OCI-LY3 (cell line): Measurements from ENCODE around the gene KIF20B.

Source experiments
- H2AFZ ChIP-seq: fragments of 200-600, 300-600 bp; shearing (Covaris generic); 2 replicates; pipeline ENCODE4 v1.6.0; 2014; ENCODE audit warnings: antibody characterized with exemption, low read depth, low read length
- H3K27ac ChIP-seq: fragments of 200-600, 300-600 bp; sonication (generic); 2 replicates; pipeline ENCODE4 v1.5.1; 2014; ENCODE audit warnings: mild to moderate bottlenecking, low read length, moderate library complexity, mixed read lengths
- H3K27me3 ChIP-seq: fragments of 200-600, 300-600 bp; sonication (generic); 2 replicates; pipeline ENCODE4 v1.6.1; 2014; ENCODE audit warnings: low read depth, low read length, mixed read lengths
- H3K36me3 ChIP-seq: fragments of 200-600, 300-600 bp; sonication (generic); replicated peaks from 2 replicates; pipeline ENCODE3; 2014; ENCODE audit warnings: low read depth, low read length, mixed read lengths
- H3K4me1 ChIP-seq: fragments of 300-600, 200-600 bp; sonication (generic); 2 replicates; pipeline ENCODE4 v1.6.1; 2014; ENCODE audit warnings: low read length, mixed read lengths
- H3K4me2 ChIP-seq: fragments of 200-600, 300-600 bp; sonication (generic); 2 replicates; pipeline ENCODE4 v1.6.1; 2014; ENCODE audit warnings: low read length, mixed read lengths
- H3K4me3 ChIP-seq: fragments of 300-600, 200-600 bp; sonication (generic); 2 replicates; pipeline ENCODE4 v1.5.1; 2014; ENCODE audit warnings: antibody characterized with exemption, mild to moderate bottlenecking, low read length, moderate library complexity
- H3K79me2 ChIP-seq: fragments of 300-600, 200-600 bp; shearing (Covaris generic); 2 replicates; pipeline ENCODE4 v1.6.1; 2014; ENCODE audit warnings: mild to moderate bottlenecking, low read length, mixed read lengths
- H3K9ac ChIP-seq: fragments of 300-600, 200-600 bp; shearing (Covaris generic); 2 replicates; pipeline ENCODE4 v1.6.0; 2014; ENCODE audit warnings: mild to moderate bottlenecking, low read length, moderate library complexity
- H3K9me3 ChIP-seq: fragments of 200-600, 300-600 bp; shearing (Covaris generic); 2 replicates; pipeline ENCODE4 v1.6.1; 2014; ENCODE audit warnings: low read length, mixed read lengths; ENCODE audit not compliant: insufficient read depth
- H4K20me1 ChIP-seq: fragments of 200-600, 300-600 bp; sonication (generic); 2 replicates; pipeline ENCODE4 v1.6.1; 2016; ENCODE audit warnings: low read length, mixed read lengths; ENCODE audit not compliant: insufficient read depth
- EZH2phosphoT487 ChIP-seq: fragments of 200-600 bp; shearing (Covaris generic); IDR thresholded peaks from 2 replicates; pipeline ENCODE4 v1.6.1; 2018; ENCODE audit warnings: antibody characterized with exemption, mixed run types, low read depth
- TF ChIP-seq, protein P1 (sequence below): fragments of 200-600, 300-600 bp; sonication (generic); IDR thresholded peaks from 2 replicates; pipeline ENCODE4 v1.5.1; 2014; ENCODE audit warnings: antibody characterized with exemption, low read length, low read depth

KIF20B gene

DNA sequence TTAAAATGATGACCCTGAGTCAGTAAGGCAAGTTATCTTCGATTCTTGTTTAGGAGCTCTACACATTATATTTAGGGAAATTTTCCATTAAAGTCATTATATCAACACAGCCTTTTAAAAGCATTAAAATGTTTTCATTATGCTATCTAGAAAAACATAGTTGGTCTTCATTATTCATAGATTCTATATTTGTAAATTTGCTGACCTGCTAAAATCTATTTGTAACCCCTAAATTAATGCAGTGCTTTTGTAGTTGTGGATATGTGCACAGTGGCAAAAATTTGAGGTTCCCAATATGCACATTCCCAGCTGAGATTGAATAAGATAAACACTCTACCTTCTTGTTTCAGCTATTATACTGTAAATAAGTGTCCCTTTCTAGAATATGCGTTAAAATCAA lies 81.1 kb downstream of the KIF20B start:
- no peak overlapping the region for H2AFZ ChIP-seq
- H3K4me3 ChIP-seq: no peak overlapping the region
- no peaks in the 10 kb centered on the region for H4K20me1 ChIP-seq
- no peaks in the 10 kb centered on the region for H3K79me2 ChIP-seq
- H3K36me3 ChIP-seq: peaks cover 4% of the 10 kb centered on the region
- TF ChIP-seq, protein P1, sequence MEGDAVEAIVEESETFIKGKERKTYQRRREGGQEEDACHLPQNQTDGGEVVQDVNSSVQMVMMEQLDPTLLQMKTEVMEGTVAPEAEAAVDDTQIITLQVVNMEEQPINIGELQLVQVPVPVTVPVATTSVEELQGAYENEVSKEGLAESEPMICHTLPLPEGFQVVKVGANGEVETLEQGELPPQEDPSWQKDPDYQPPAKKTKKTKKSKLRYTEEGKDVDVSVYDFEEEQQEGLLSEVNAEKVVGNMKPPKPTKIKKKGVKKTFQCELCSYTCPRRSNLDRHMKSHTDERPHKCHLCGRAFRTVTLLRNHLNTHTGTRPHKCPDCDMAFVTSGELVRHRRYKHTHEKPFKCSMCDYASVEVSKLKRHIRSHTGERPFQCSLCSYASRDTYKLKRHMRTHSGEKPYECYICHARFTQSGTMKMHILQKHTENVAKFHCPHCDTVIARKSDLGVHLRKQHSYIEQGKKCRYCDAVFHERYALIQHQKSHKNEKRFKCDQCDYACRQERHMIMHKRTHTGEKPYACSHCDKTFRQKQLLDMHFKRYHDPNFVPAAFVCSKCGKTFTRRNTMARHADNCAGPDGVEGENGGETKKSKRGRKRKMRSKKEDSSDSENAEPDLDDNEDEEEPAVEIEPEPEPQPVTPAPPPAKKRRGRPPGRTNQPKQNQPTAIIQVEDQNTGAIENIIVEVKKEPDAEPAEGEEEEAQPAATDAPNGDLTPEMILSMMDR: no peak
- TF ChIP-seq EZH2phosphoT487: no peak
- H3K9me3 ChIP-seq: no peaks in the 10 kb centered on the region
- no peaks in the 10 kb centered on the region for H3K27me3 ChIP-seq
- H3K9ac ChIP-seq: no peak overlapping the region
- H3K4me1 ChIP-seq: no peaks in the 10 kb centered on the region
- H3K27ac ChIP-seq: no peak overlapping the region
- H3K4me2 ChIP-seq: no peak overlapping the region

DNA sequence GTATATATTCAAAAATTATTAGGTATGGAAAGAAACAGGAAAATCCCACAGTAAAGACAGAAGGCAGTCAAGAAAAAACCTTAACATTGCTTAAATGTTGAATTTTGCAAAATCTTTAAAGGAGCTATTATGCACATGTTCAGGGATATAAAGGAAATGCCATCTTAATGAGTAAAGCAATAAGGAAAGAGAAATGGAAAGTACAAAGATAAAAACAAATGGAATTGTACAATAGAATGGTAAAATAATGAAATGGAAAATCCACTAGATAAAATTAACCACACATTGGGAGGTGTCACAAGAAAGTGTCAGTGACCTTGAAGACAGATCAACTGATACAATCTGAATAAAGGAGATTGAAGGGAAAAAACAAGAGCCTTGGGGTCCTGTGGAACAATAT lies 82.0 kb downstream of the KIF20B start:
- no peak overlapping the region for H3K4me3 ChIP-seq
- H3K27ac ChIP-seq: no peak overlapping the region
- no peak overlapping the region for H3K9ac ChIP-seq
- no peaks in the 10 kb centered on the region for H3K9me3 ChIP-seq
- no peaks in the 10 kb centered on the region for H3K27me3 ChIP-seq
- peaks cover 4% of the 10 kb centered on the region for H3K36me3 ChIP-seq
- no peaks in the 10 kb centered on the region for H3K4me1 ChIP-seq
- H3K4me2 ChIP-seq: no peak overlapping the region
- H2AFZ ChIP-seq: no peak overlapping the region
- no peaks in the 10 kb centered on the region for H3K79me2 ChIP-seq
- TF ChIP-seq EZH2phosphoT487: no peak
- TF ChIP-seq, protein P1: no peak
- H4K20me1 ChIP-seq: no peaks in the 10 kb centered on the region

DNA sequence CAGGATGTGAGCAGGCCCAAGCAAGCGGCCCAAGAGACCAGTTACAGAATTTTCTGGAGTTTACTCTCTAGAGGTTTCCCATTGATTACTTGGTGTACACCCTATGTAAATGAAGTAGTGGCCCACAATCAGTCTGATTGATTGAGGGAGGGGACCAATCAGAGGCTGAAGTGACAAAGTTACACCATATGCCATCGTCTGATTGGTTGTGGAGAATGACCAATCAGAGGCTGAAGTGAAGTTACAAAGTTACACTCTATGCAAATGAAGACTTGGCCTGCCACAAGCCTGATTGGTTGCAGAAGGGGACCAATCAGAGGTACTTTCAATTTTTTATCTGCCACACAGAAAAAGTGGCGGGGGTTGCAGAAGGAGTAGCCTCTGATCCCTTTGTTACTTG lies 83.7 kb downstream of the KIF20B start:
- Histone ChIP-seq H3K4me1 (no peaks in the 10 kb centered on the region), H3K27ac (no peak overlapping the region), H3K36me3 (peaks cover 4% of the 10 kb centered on the region), H3K27me3 (no peaks in the 10 kb centered on the region), H3K9ac (no peak overlapping the region), H3K4me3 (no peak overlapping the region), H3K79me2 (no peaks in the 10 kb centered on the region), H3K9me3 (no peaks in the 10 kb centered on the region), H2AFZ (no peak overlapping the region), H3K4me2 (no peak overlapping the region), H4K20me1 (no peaks in the 10 kb centered on the region)
- TF ChIP-seq, protein P1: no peak
- no peak for TF ChIP-seq EZH2phosphoT487

DNA sequence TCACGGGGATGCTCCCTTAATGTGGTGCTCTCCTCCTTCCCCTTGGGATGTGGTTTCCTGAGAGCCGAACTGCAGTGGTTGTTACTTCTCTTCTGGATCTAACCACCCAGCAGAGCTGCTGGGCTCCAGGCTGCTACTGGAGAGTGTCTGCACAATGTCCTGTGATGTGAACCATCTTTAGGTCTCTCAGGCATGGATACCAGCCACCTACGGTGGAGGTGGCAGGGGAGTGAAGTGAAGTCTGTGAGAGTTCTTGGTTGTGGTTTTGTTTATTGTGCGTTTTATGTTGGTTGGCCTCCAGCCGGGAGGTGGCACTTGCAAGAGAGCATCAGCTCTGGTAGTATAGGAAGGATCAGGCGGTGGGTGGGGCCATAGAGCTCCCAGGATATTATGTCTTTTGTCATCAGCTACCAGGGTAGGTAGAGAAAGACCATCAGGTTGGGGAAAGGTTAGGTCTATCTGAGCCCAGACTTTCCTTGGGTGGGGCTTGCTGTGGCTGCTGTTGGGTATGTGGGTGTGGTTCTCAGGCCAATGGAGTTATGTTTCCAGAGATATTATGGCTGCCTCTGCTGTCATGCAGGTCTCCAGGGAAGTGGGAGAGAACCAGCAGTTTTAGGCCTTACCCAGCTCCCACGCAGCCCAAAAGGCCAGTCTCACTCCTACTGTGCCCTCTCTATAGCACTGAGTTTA lies 87.9 kb downstream of the KIF20B start:
- H3K79me2 ChIP-seq: no peaks in the 10 kb centered on the region
- H3K9me3 ChIP-seq: no peaks in the 10 kb centered on the region
- H3K4me2 ChIP-seq: no peak overlapping the region
- H4K20me1 ChIP-seq: no peaks in the 10 kb centered on the region
- H3K9ac ChIP-seq: no peak overlapping the region
- no peaks in the 10 kb centered on the region for H3K27me3 ChIP-seq
- no peaks in the 10 kb centered on the region for H3K36me3 ChIP-seq
- no peak overlapping the region for H2AFZ ChIP-seq
- no peak overlapping the region for H3K27ac ChIP-seq
- TF ChIP-seq, protein P1: no peak
- TF ChIP-seq EZH2phosphoT487: no peak
- no peak overlapping the region for H3K4me3 ChIP-seq
- peaks cover 6% of the 10 kb centered on the region for H3K4me1 ChIP-seq
